Tibial artery (tissue), 4 donors: ENCODE data around the gene ADRM1.

Experiments
- DNase-seq, 2 donors: peaks; one replicate each; pipeline ENCODE4 v3.0.0-alpha.2; 2019
- H3K27ac ChIP-seq, 2 donors: fragments of 200-600 bp; sonication (generic) in 1 of 2; 1 replicate in 1 of 2; 2 replicates in 1 of 2; pipeline ENCODE4 v1.5.1; 2018 to 2019; ENCODE audit warnings: mild to moderate bottlenecking in 1 of 2
- H3K27me3 ChIP-seq, 2 donors: fragments of 200-600 bp; sonication (generic) in 1 of 2; one replicate each; pipeline versions ENCODE4 v1.5.1 to v1.6.0; 2016 to 2019
- H3K36me3 ChIP-seq, 3 donors: fragments of 200-600 bp; sonication (generic) in 2 of 3; one replicate each; pipeline ENCODE4 v1.5.1; 2016 to 2019; ENCODE audit warnings: mild to moderate bottlenecking in 2 of 3
- H3K4me1 ChIP-seq, 4 donors: fragments of 200-600 bp; sonication (generic) in 2 of 4; 1 replicate in 3 of 4; 2 replicates in 1 of 4; pipeline ENCODE4 v1.5.1; 2016 to 2019
- H3K4me3 ChIP-seq, 2 donors: fragments of 200-600 bp; sonication (generic) in 1 of 2; 1 replicate in 1 of 2; 2 replicates in 1 of 2; pipeline ENCODE4 v1.5.1; 2018 to 2019; ENCODE audit warnings: mild to moderate bottlenecking in 2 of 2
- H3K9me3 ChIP-seq, 3 donors: fragments of 200-600 bp; sonication (generic) in 1 of 3; one replicate each; pipeline ENCODE4 v1.5.1; 2016 to 2019
- CTCF ChIP-seq, 2 experiments: fragments of 200-600 bp in 1 of 2; fragments of 450-650 bp in 1 of 2; IDR thresholded peaks; one replicate each; pipeline ENCODE4 v1.5.1; 2017 to 2019; ENCODE audit warnings: antibody characterized with exemption in 2 of 2, mild to moderate bottlenecking in 1 of 2, moderate library complexity in 1 of 2
- intact Hi-C: fragments of 100-400 bp; cut with DNase I; formaldehyde crosslinking; loops from one replicate; pipeline ENCODE4 v1.15.0; 2023; ENCODE audit warnings: low total_unique reads

ADRM1 gene

DNA sequence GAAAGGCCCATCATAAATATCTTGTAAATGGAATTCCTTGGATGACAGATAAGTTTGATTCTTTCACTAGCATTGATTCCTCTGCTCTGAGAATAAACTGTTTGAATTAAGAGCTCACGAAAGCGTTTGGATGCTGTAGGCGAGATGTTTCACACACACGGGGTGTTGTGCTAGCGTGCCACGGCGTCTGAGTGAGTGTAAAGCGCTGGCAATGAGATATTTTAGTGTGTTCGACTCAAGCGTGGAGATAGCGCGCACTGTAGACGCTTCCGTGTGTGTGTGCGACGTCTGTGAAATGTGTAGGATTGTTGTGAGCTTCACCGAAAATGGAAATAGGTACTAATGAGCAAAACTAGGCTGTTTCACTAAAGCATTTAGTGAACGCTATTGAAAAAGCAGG is 29.4 kb upstream of the ADRM1 start:
- Histone ChIP-seq H3K4me3 (no peak overlapping the region), H3K9me3 (no peaks in the 10 kb centered on the region), H3K27me3 (no peaks in the 10 kb centered on the region), H3K36me3 (peaks cover 36 to 79% (median 39%) of the 10 kb centered on the region in 3 donors), H3K4me1 (no peaks in the 10 kb centered on the region), H3K27ac (no peak overlapping the region)
- no peak for DNase-seq
- intact Hi-C loops = no loop called here
- no peak for TF ChIP-seq CTCF (IDR thresholded peaks at IDR 0.05)

DNA sequence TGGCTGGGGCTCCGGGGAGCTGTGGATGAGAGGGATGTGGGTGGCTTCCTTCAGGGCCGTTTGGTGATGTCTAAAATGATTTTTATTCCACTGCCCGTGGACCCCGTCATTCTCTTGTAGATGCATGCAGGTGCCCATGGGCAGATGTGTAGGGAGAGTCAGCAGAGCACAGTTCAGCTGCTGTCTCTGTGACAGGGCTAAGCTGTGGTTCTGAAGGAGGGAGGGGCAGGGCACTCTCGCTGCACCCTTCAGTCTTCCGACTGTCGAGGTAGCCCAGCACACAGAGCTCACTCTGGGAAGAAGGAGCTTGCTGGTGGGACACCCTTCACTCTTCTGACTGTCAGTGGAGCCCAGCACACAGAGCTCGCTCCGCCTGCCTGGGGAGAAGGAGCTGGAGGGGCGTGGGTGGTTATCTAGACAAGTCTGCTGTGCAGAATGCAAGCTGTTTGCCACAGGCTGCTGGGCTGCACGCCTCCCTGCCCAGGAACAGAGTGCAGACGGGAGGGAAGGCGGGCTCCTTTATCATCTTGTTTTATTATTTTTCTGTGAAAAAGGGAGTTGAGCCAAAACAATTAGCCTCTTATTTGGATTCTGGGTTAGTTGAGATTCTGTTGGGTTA is 28.4 kb upstream of the ADRM1 start:
- Histone ChIP-seq H3K4me3 (no peak overlapping the region), H3K9me3 (no peaks in the 10 kb centered on the region), H3K27me3 (no peaks in the 10 kb centered on the region), H3K27ac (no peak overlapping the region), H3K4me1 (no peaks in the 10 kb centered on the region), H3K36me3 (peaks cover 35 to 78% (median 44%) of the 10 kb centered on the region in 3 donors)
- TF ChIP-seq CTCF (IDR thresholded peaks at IDR 0.05) = no peak
- intact Hi-C loops = no loop called here
- no peak for DNase-seq

GRCh38 chr20:62275219-62275618 is 27.6 kb upstream of the ADRM1 start:
- intact Hi-C loops = no loop called here
- no peak for DNase-seq
- TF ChIP-seq CTCF (IDR thresholded peaks at IDR 0.05) = no peak
- no peak overlapping the region for H3K4me3 ChIP-seq
- no peaks in the 10 kb centered on the region for H3K4me1 ChIP-seq
- H3K9me3 ChIP-seq = no peaks in the 10 kb centered on the region
- no peaks in the 10 kb centered on the region for H3K27me3 ChIP-seq
- H3K27ac ChIP-seq = no peak overlapping the region
- H3K36me3 ChIP-seq = peaks cover 42 to 79% (median 52%) of the 10 kb centered on the region in 3 donors

- Histone ChIP-seq H3K9me3 (no peaks in the 10 kb centered on the region), H3K27ac (no peak overlapping the region), H3K4me1 (no peaks in the 10 kb centered on the region), H3K4me3 (no peak overlapping the region), H3K36me3 (peaks cover 54 to 85% (median 60%) of the 10 kb centered on the region in 3 donors), H3K27me3 (no peaks in the 10 kb centered on the region)
- DNase-seq = no peak
- TF ChIP-seq CTCF (IDR thresholded peaks at IDR 0.05) = no peak
- intact Hi-C loops = no loop called here
These were observed 26.4 kb upstream of the ADRM1 start for GRCh38 chr20:62276439-62276838.

GRCh38 chr20:62277253-62277652 is 25.5 kb upstream of the ADRM1 start:
- DNase-seq = no peak
- TF ChIP-seq CTCF (IDR thresholded peaks at IDR 0.05) = no peak
- intact Hi-C loops = no loop called here
- H3K36me3 ChIP-seq = peaks cover 55 to 85% (median 60%) of the 10 kb centered on the region in 3 donors
- H3K27me3 ChIP-seq = no peaks in the 10 kb centered on the region
- no peak overlapping the region for H3K27ac ChIP-seq
- no peaks in the 10 kb centered on the region for H3K9me3 ChIP-seq
- H3K4me3 ChIP-seq = no peak overlapping the region
- H3K4me1 ChIP-seq = no peaks in the 10 kb centered on the region

- H3K27ac ChIP-seq = no peak overlapping the region
- H3K36me3 ChIP-seq = peaks cover 42 to 87% (median 66%) of the 10 kb centered on the region in 3 donors
- intact Hi-C loops = no loop called here
- H3K4me3 ChIP-seq = no peak overlapping the region
- TF ChIP-seq CTCF (IDR thresholded peaks at IDR 0.05) = no peak
- H3K9me3 ChIP-seq = no peaks in the 10 kb centered on the region
- no peaks in the 10 kb centered on the region for H3K27me3 ChIP-seq
- no peaks in the 10 kb centered on the region for H3K4me1 ChIP-seq
- DNase-seq = no peak
These were observed 22.5 kb upstream of the ADRM1 start for GRCh38 chr20:62280303-62280702.
